Astrocyte of the hippocampus (primary cell): ENCODE measurements around the gene RAMP1.
A peak's percentile ranks its signal among the peaks of the same experiment; 100 is the strongest.

Source experiments
- DNase-seq: peaks from one replicate; pipeline ENCODE4 v3.0.0; 2011; ENCODE audit warnings: low read depth, low spot score

Gene RAMP1

DNA sequence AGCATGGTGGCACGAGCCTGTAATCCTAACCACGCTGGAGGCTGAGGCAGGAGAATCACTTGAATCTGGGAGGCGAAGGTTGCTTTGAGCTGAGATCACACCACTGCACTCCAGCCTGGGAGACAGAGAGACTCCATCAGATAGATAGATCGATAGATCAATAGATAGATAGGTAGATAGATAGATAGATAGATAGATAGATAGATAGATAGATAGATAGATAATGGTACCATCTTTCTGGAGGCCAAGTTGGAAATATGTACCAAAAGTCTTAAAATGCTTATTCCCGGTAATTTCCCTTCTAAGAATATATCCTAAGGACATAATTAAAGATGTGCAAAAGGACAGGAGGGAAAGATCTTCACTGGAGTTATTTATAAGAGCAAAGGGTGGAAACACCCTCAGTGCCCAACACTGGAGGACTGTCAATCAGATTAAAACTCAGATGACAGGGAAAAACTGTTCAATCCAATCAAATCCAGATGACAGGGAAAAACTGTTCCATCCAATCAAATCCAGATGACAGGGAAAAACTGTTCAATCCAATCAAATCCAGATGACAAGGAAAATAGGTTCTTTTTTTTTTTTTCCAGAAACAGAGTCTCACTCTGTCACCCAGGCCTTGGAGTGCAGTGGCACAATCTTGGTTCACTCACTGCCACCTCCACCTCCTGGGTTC lies 58.4 kb downstream of the RAMP1 start:
- DNase-seq, result no peak

DNA sequence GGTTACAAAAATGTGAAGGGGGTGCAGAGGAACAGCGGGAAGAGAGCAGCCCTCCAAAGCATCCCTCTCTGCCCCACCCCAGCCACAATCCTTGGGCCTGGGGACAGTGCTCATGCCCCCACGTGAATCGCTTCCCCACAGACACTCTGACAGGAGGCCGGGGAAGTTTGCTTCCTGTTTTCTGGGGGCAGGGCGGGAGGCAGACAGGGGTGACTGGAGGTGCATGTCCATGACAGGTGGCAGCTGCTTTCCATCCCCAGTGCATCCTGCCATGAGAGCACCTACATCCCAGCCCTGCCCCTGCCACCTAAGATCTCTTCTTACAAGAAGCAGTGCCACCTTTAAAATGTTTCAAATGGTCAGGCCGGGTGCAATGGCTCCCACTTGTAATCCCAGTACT lies 60.2 kb downstream of the RAMP1 start:
- DNase-seq, result no peak

DNA sequence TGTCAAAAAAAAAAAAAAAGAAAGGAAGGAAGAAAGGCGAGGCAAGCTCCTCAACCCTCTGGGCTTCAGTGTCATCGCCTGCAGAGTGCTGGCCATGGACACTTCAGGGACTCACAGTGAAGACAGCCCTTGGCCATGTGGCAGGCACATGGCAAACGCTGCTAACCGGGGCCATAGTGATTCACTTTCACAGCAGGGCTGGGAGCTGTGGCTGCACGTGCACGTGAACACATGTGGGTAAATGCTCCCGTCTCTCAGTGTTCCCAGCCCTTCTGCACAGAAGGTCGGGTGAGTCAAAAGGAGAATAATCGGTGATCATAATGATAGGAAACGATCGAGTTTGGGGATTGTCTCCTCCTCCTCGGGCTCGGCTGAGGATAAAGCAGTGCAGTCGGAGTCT lies 61.2 kb downstream of the RAMP1 start:
- no peak for DNase-seq

- DNase-seq, result no peak
Measured at GRCh38 chr2:237921967-237922492, 62.6 kb downstream of the RAMP1 start.

- DNase-seq, result no peak
Measured at GRCh38 chr2:237922641-237923361, 63.4 kb downstream of the RAMP1 start.

- DNase-seq, result peak; percentile 65
Measured at GRCh38 chr2:237923481-237924163, 64.2 kb downstream of the RAMP1 start.

DNA sequence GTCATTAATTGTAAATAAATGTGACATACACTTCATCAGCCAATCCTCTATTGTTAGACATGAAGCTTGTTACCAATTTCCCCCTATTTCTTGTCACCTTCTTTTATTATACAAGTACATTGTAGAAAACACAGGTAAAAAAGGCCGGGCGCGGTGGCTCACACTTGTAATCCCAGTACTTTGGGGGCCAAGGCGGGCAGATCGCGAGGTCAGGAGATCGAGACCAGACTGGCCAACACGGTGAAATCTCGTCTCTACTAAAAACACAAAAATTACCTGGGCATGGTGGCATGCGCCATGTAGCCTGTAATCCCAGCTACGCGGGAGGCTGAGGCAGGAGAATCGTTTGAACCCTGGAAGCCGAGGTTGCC lies 64.7 kb downstream of the RAMP1 start:
- DNase-seq, result no peak

DNA sequence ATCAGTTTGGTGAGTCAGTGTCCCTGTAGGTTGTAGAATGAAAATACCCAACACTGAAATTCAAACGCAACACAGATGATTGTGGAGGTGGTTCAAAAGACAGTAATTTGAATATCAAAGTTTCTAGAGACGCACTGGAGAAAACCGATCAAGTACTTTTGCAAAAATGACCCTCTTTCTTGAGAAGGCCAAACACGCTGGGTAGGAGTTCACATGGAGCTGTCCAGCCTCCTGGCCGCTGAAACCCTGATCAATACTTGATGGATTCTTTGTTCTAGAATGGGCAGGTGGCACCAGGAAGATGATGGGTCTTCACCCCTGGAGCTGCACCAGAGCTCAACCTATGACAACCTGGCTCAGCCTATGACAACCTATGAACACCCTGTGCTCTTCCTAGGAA lies 67.7 kb downstream of the RAMP1 start:
- DNase-seq, result no peak

- no peak for DNase-seq
Measured at GRCh38 chr2:237927986-237928385, 68.6 kb downstream of the RAMP1 start.

GRCh38 chr2:237929979-237930378 lies 70.6 kb downstream of the RAMP1 start:
- no peak for DNase-seq

DNA sequence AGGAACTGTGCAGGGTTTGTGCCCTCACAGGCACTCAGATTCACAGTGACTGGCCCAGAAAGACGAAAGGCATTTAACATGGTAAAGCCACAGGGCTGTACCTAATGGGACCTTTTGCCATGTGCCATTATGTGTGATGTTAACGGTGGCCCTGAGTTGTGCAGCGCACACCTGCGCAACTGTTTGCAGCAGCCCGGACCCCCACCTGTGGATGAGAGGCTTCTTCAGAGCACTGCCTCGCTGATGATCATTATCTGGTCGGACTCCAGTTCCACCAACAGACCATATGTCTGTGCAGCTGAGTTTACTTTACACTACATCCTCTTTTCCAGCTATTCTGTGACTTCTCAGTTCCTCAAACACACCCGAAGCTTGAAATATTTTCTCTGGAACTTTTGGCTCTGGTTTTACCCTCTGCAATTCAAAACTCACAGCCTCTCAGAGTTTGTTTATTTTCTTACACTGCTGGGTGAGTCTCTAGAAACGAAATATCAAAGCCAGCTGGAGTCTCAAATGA lies 71.8 kb downstream of the RAMP1 start:
- peak; percentile 23 for DNase-seq

DNA sequence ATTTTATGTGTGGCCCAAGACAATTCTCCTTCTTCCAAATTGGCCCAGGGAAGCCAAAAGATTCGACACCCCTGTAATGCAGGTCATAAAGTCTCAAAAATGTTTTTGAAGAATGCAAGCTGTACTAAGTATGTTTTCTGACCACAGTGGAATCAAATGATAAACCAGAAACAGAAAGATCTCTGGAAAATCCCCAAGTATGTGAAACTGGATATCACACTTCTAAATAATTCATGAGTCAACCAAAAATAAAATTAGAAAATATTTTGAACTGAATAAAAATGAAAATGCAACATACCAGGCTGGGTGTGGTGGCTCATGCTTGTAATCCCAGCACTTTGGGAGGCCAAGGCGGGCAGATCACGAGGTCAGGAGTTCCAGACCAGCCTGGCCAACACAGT lies 73.3 kb downstream of the RAMP1 start:
- DNase-seq, result peak; percentile 42

DNA sequence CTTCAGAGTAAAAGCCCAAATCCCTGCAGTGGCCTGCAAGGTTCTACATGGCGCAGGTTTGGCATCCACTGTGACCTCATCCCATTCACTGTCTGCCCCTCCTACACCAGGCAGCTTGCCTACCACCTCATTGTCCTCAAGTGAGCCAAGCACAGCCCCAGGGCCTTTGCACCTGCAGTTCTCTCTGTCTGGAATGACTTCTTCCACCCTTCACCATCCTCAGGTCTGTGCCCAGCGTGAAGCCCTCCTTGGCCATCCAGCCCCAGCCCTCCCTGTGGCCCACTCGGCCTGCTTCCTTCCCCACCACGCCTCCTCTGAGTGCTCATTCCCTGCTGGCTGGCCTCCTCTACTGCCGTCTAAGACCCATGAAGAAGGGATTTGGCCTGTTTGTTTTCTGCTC lies 74.8 kb downstream of the RAMP1 start:
- DNase-seq, result no peak

- DNase-seq, result no peak
Measured at GRCh38 chr2:237935740-237936452, 76.5 kb downstream of the RAMP1 start.

- DNase-seq, result no peak
Measured at GRCh38 chr2:237939251-237939650, 79.8 kb downstream of the RAMP1 start.

DNA sequence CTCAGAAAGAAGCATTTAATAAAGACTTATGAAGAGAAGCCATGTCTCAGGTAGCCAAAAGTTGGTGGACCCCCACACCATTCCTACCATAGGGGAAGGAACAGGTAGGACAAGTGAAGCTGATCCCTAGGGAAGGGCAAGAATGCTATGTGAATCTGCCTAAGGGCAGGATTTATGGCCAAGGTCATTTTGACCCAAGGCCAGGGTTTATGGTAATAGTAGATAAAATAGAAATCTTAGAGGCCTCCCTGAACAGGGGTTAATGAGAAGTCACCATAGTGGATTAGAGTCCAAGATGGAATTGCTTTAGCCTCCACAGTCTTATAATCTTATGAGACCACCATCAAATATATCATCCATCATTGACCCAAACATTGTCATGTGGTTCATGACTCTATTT lies 81.4 kb downstream of the RAMP1 start:
- no peak for DNase-seq

- DNase-seq, result no peak
Measured at GRCh38 chr2:237941239-237941638, 81.8 kb downstream of the RAMP1 start.

GRCh38 chr2:237942513-237942899 lies 83.1 kb downstream of the RAMP1 start:
- no peak for DNase-seq

DNA sequence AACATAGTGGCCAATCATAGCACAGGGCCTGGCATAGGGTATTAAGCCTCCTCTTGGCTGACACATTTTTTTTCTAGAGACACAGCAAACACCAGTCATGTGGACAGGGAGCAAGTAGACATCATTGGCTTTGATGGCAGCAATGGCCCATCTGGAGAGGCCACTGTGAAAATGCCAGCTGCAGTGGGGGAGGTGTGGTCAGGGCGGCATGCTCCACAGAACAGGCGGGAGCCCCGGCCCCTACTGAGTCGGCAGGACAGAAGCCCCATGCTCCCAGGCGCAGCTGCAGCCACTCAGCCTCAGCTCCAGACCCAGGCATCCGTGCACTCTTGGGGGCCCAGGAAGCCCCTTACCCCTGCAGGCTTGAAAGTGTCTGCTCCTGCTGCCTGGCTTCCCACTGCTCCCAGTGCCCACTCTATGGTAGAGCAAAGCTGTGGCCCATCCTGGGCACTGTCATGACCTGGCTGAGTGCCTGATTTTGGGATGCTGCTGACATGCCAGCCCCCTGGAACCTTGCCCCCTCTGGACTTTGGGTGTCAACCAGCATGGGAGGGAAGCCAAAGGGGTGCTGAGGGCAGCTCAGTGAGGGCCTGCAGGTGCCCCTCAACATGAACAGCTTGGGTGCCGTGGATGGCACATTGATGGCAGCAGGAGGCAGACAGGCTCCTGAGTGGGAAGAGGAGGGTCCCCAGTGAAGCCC lies 84.1 kb downstream of the RAMP1 start:
- no peak for DNase-seq

- DNase-seq, result no peak
Measured at GRCh38 chr2:237944302-237944701, 84.9 kb downstream of the RAMP1 start.

DNA sequence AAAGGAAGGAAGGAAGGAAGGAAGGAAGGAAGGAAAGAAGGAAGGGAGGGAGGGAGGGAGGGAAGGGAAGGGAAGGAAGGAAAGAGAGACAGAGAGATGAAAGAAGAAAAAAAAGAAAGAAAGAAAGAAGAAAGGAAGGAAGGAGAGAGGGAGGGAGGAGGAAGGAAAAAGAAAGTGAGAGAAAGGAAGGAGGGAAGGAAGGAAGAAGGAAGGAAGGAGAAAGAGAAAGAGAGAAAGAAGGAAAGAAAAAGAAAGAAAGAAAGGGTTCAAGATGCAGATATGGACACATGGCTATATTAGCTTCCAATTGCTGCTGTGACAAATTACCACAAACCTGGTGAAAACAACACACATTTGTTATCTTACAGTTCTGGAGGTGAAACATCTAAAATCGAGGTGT lies 87.0 kb downstream of the RAMP1 start:
- no peak for DNase-seq
